Activated CD4-positive, alpha-beta T cell treated with anti-CD3 and anti-CD28 coated beads for 1 hour (primary cell): Measurements from ENCODE around the gene PABPC4L.
"Not testable (repeated sequence)": the region's sequence is repeated elsewhere in the genome, so short reads cannot be mapped to it uniquely, and the experiment has no call there.

Experiments used
- DNase-seq: peaks from one replicate; pipeline ENCODE4 v3.0.0-alpha.2; 2020

PABPC4L gene

GRCh38 chr4:134201216-134202161 is at the start of gene PABPC4L:
PABPC4L (minus strand) TSS chr4:134201789; CDS start chr4:134201019, 770 bp downstream.
- no peak for DNase-seq

GRCh38 chr4:134251322-134251721 is 49.7 kb upstream of the PABPC4L start:
- no peak for DNase-seq

GRCh38 chr4:134243742-134244713 is 42.4 kb upstream of the PABPC4L start:
- no peak for DNase-seq

- no peak for DNase-seq
Measured at GRCh38 chr4:134219043-134219442, 17.5 kb upstream of the PABPC4L start.

GRCh38 chr4:134216411-134216810 is 14.8 kb upstream of the PABPC4L start:
- DNase-seq, result no peak

GRCh38 chr4:134215620-134216344 is 14.2 kb upstream of the PABPC4L start:
- DNase-seq, result no peak

- DNase-seq, result not testable (repeated sequence)
Measured at GRCh38 chr4:134207955-134208354, 6.4 kb upstream of the PABPC4L start.

- no peak for DNase-seq
Measured at GRCh38 chr4:134202166-134202956, 772 bp upstream of the PABPC4L start.

- DNase-seq, result no peak
Measured at GRCh38 chr4:134200811-134201215, 776 bp downstream of the PABPC4L start.

- no peak for DNase-seq
Measured at GRCh38 chr4:134189949-134190348, 11.6 kb downstream of the PABPC4L start.

GRCh38 chr4:134189480-134189879 is 12.1 kb downstream of the PABPC4L start:
- DNase-seq, result no peak

- DNase-seq, result no peak
Measured at GRCh38 chr4:134178706-134179105, 22.9 kb downstream of the PABPC4L start.

- no peak for DNase-seq
Measured at GRCh38 chr4:134174271-134174670, 27.3 kb downstream of the PABPC4L start.

- DNase-seq, result no peak
Measured at GRCh38 chr4:134160211-134160610, 41.4 kb downstream of the PABPC4L start.

GRCh38 chr4:134154097-134154496 is 47.5 kb downstream of the PABPC4L start:
- no peak for DNase-seq

- DNase-seq, result no peak
Measured at GRCh38 chr4:134147941-134148340, 53.6 kb downstream of the PABPC4L start.
